Measurements from ENCODE around the gene NKAPD1.

DNA sequence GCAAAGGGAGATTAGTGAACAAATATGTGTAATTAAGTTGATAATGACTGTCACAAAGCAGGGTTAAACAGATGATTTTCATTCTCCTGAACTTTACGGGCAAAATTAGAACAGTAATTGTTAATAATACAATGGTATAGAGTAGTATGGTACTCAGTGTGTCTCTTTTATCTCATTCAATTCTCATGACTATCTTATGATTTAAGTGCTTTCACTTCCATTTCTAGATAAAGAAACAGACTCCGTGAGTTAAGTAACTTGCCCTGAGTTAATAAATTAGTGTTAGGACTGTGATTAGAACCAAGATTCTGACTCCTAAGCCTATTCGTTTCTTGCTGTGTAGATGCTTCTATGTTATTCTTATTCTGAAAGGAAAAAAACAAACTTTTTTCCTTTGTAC is 22.3 kb upstream of the NKAPD1 start:
- TF ChIP-seq, protein P1, sequence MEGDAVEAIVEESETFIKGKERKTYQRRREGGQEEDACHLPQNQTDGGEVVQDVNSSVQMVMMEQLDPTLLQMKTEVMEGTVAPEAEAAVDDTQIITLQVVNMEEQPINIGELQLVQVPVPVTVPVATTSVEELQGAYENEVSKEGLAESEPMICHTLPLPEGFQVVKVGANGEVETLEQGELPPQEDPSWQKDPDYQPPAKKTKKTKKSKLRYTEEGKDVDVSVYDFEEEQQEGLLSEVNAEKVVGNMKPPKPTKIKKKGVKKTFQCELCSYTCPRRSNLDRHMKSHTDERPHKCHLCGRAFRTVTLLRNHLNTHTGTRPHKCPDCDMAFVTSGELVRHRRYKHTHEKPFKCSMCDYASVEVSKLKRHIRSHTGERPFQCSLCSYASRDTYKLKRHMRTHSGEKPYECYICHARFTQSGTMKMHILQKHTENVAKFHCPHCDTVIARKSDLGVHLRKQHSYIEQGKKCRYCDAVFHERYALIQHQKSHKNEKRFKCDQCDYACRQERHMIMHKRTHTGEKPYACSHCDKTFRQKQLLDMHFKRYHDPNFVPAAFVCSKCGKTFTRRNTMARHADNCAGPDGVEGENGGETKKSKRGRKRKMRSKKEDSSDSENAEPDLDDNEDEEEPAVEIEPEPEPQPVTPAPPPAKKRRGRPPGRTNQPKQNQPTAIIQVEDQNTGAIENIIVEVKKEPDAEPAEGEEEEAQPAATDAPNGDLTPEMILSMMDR (IDR thresholded peaks at IDR 0.05) = no peak
- no peak for TF ChIP-seq POLR2A (IDR thresholded peaks at IDR 0.05; ENCODE audit: low read depth)
- no peak for TF ChIP-seq POLR2AphosphoS5 (IDR thresholded peaks at IDR 0.05)
